ENCODE measurements around the gene MTHFR. TPM values are rescaled to one million over a fixed set of nuclear protein-coding genes. Genes with fewer than 3 reads are reported as not detected.

The MTHFR gene
- total RNA-seq, 1 experiment from 2014 or later, result 18.2 TPM

GRCh38 chr1:11757047-11757446 is 48.7 kb downstream of the MTHFR start:
- H3K27me3 ChIP-seq (ENCODE audit: insufficient read depth, low read length), result peaks cover 15% of the 10 kb centered on the region
- no peaks in the 10 kb centered on the region for H3K79me2 ChIP-seq (ENCODE audit: insufficient read depth, low read length)
- H2BK20ac ChIP-seq (ENCODE audit: low read depth, low read length, poor library complexity, severe bottlenecking), result no peak overlapping the region
- no peak for DNase-seq
- no peak overlapping the region for H3K9ac ChIP-seq (ENCODE audit: extremely low read depth, insufficient read length, low read length)
- no peak overlapping the region for H3K14ac ChIP-seq (ENCODE audit: insufficient read depth, low read length)
- no peaks in the 10 kb centered on the region for H3K79me1 ChIP-seq (ENCODE audit: insufficient read depth, low read depth, low read length, poor library complexity, severe bottlenecking)
- peaks cover 14 to 15% of the 10 kb centered on the region in 2 experiments for H3K9me3 Mint-ChIP-seq
- H3K23me2 ChIP-seq (ENCODE audit: insufficient read length, low read depth, low read length, poor library complexity, severe bottlenecking), result no peaks in the 10 kb centered on the region
- no peak overlapping the region for H3K4ac ChIP-seq (ENCODE audit: low read depth, low read length)
- no peak overlapping the region for H2AK5ac ChIP-seq (ENCODE audit: insufficient read length, low read length)
- H3K4me1 Mint-ChIP-seq, result peaks cover 15 to 18% of the 10 kb centered on the region in 2 experiments
- no peak overlapping the region for H2BK15ac ChIP-seq (ENCODE audit: low read depth, low read length)
- peaks cover 51% of the 10 kb centered on the region for H3K27me3 Mint-ChIP-seq (ENCODE audit: low read depth)
- no peak overlapping the region for H3K23ac ChIP-seq (ENCODE audit: insufficient read length, low read depth, low read length)
- no peak overlapping the region for H4K5ac ChIP-seq (ENCODE audit: insufficient read length, low read depth, low read length)
- H3K9me3 ChIP-seq (ENCODE audit: control insufficient read depth, low read depth, low read length), result no peaks in the 10 kb centered on the region
- H2BK5ac ChIP-seq (ENCODE audit: insufficient read length, low read length), result no peak overlapping the region
- no peak overlapping the region for H2AFZ ChIP-seq (ENCODE audit: low read length)
- H2BK120ac ChIP-seq (ENCODE audit: low read depth, low read length, poor library complexity, severe bottlenecking), result no peak overlapping the region
- no peak overlapping the region for H2BK12ac ChIP-seq (ENCODE audit: insufficient read length, low read depth, low read length)
- no peak overlapping the region for H3K27ac Mint-ChIP-seq
- H3K4me2 ChIP-seq (ENCODE audit: insufficient read depth, insufficient read length, low read length), result no peak overlapping the region
- no peak overlapping the region for H3T11ph ChIP-seq (ENCODE audit: low read length)
- no peak overlapping the region for H3K18ac ChIP-seq (ENCODE audit: insufficient read length, low read depth, low read length)
- no peak overlapping the region for H3K56ac ChIP-seq (ENCODE audit: insufficient read length, low read depth, low read length)
- no peaks in the 10 kb centered on the region; the same call in 1 of the 2 replicates for H3K4me1 ChIP-seq (ENCODE audit: insufficient read depth, low read length)
- H3K4me3 Mint-ChIP-seq, result no peak overlapping the region
- no peak for TF ChIP-seq CTCF (conservative IDR thresholded peaks at IDR 0.05)
- H4K8ac ChIP-seq (replicated peaks; ENCODE audit: insufficient read length, low read depth, low read length), result no peak overlapping the region
- no CpG with 5 or more reads among the region's 1 CpG for WGBS (ENCODE audit: extremely low coverage, insufficient read length, low lambda C conversion rate)
- H3K27ac ChIP-seq (ENCODE audit: insufficient read length, low read depth, low read length), result no peak overlapping the region
- no peak overlapping the region for H4K91ac ChIP-seq (ENCODE audit: insufficient read length, low read depth, low read length)
- no peaks in the 10 kb centered on the region for H4K20me1 ChIP-seq (ENCODE audit: control insufficient read depth, insufficient read depth, insufficient read length)
- no peaks in the 10 kb centered on the region; a peak in 1 of 7 replicates for H3K36me3 Mint-ChIP-seq (ENCODE audit: insufficient read depth in 1 of 3, low read depth in 3 of 3)
